ENCODE data around the gene PDCD7.
"Not testable (repeated sequence)": the region's sequence is repeated elsewhere in the genome, so short reads cannot be mapped to it uniquely, and the experiment has no call there.

PDCD7 gene, protein sequence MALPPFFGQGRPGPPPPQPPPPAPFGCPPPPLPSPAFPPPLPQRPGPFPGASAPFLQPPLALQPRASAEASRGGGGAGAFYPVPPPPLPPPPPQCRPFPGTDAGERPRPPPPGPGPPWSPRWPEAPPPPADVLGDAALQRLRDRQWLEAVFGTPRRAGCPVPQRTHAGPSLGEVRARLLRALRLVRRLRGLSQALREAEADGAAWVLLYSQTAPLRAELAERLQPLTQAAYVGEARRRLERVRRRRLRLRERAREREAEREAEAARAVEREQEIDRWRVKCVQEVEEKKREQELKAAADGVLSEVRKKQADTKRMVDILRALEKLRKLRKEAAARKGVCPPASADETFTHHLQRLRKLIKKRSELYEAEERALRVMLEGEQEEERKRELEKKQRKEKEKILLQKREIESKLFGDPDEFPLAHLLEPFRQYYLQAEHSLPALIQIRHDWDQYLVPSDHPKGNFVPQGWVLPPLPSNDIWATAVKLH

GRCh38 chr15:65133548-65134200 lies at the start of gene PDCD7:
Gene PDCD7 (minus strand): TSS chr15:65133808. CDS start chr15:65133781, 27 bp downstream.
- DNase-seq (ENCODE audit: low spot score), result peak; percentile 97
- in situ Hi-C loops (cut with MboI; ENCODE audit: low sequenced_read_pairs, unreplicated experiment), result no loop called here
- no peak for TF ChIP-seq CTCF (IDR thresholded peaks at IDR 0.05; ENCODE audit: borderline replicate concordance, control extremely low read depth, extremely low read depth, insufficient read depth, missing control alignments)

GRCh38 chr15:65182538-65182937 lies 48.9 kb upstream of the PDCD7 start:
- TF ChIP-seq CTCF (IDR thresholded peaks at IDR 0.05; ENCODE audit: borderline replicate concordance, control extremely low read depth, extremely low read depth, insufficient read depth, missing control alignments), result no peak
- in situ Hi-C loops (cut with MboI; ENCODE audit: low sequenced_read_pairs, unreplicated experiment), result loop anchor here (25.0 kb wide), 1 partner anchor 105 kb away; the partner anchor contains the start of genes PARP16 and RNU5A-1
- peak; percentile 14 for DNase-seq (ENCODE audit: low spot score)

GRCh38 chr15:65181582-65182353 lies 48.2 kb upstream of the PDCD7 start:
- DNase-seq (ENCODE audit: low spot score), result not testable (repeated sequence)
- in situ Hi-C loops (cut with MboI; ENCODE audit: low sequenced_read_pairs, unreplicated experiment), result loop anchor here (25.0 kb wide), 1 partner anchor 106 kb away; the partner anchor contains the start of genes PARP16 and RNU5A-1

GRCh38 chr15:65180167-65180566 lies 46.6 kb upstream of the PDCD7 start:
- DNase-seq (ENCODE audit: low spot score), result no peak
- in situ Hi-C loops (cut with MboI; ENCODE audit: low sequenced_read_pairs, unreplicated experiment), result loop anchor here (25.0 kb wide), 1 partner anchor 107 kb away; the partner anchor contains the start of genes PARP16 and RNU5A-1
- TF ChIP-seq CTCF (IDR thresholded peaks at IDR 0.05; ENCODE audit: borderline replicate concordance, control extremely low read depth, extremely low read depth, insufficient read depth, missing control alignments), result no peak

GRCh38 chr15:65177901-65178300 lies 44.3 kb upstream of the PDCD7 start:
- no peak for DNase-seq (ENCODE audit: low spot score)
- TF ChIP-seq CTCF (IDR thresholded peaks at IDR 0.05; ENCODE audit: borderline replicate concordance, control extremely low read depth, extremely low read depth, insufficient read depth, missing control alignments), result no peak
- in situ Hi-C loops (cut with MboI; ENCODE audit: low sequenced_read_pairs, unreplicated experiment), result loop anchor here (25.0 kb wide), 1 partner anchor 109 kb away; the partner anchor contains the start of genes PARP16 and RNU5A-1

- no peak for TF ChIP-seq CTCF (IDR thresholded peaks at IDR 0.05; ENCODE audit: borderline replicate concordance, control extremely low read depth, extremely low read depth, insufficient read depth, missing control alignments)
- no peak for DNase-seq (ENCODE audit: low spot score)
- in situ Hi-C loops (cut with MboI; ENCODE audit: low sequenced_read_pairs, unreplicated experiment), result loop anchor here (25.0 kb wide), 1 partner anchor 111 kb away; the partner anchor contains the start of genes PARP16 and RNU5A-1
These were observed 42.4 kb upstream of the PDCD7 start for GRCh38 chr15:65176056-65176455.

Data from GM13976 (cell line).